ENCODE measurements around the gene DIP2A. TPM values are rescaled to one million over a fixed set of nuclear protein-coding genes. Genes with fewer than 3 reads are reported as not detected.
A peak's percentile ranks its signal among the peaks of the same experiment; 100 is the strongest.

DIP2A gene
- total and polyA plus RNA-seq, 7 donors: 7.3 to 12.2 (median 11.0) TPM

- no peaks in the 10 kb centered on the region for H3K9me3 ChIP-seq
- no peak for TF ChIP-seq CTCF (IDR thresholded peaks at IDR 0.05)
- peaks cover 2 to 18% of the 10 kb centered on the region in 2 donors for H3K36me3 ChIP-seq (ENCODE audit: insufficient read depth in 1 of 2, low read depth in 1 of 2)
- no peaks in the 10 kb centered on the region for H3K27me3 ChIP-seq (ENCODE audit: insufficient read depth in 3 of 3, low read length in 2 of 3)
- intact Hi-C loops (cut with DNase I): no loop called here
- no peak for DNase-seq
- 40 to 75% (median 52%) methylated on average over 5 of the region's 5 CpGs for WGBS, 3 donors
- no peak for ATAC-seq
- no peak overlapping the region for H3K27ac ChIP-seq
- no peak overlapping the region for H3K4me3 ChIP-seq
- peaks cover 16% of the 10 kb centered on the region for H3K4me1 ChIP-seq
These were observed 21.8 kb downstream of the DIP2A start for GRCh38 chr21:46480466-46480865.

- WGBS, 3 donors: 71 to 91% (median 85%) methylated on average over 6 of the region's 6 CpGs
- Histone ChIP-seq H3K9me3 (no peaks in the 10 kb centered on the region), H3K27me3 (ENCODE audit: insufficient read depth in 3 of 3, low read length in 2 of 3) (no peaks in the 10 kb centered on the region), H3K36me3 (ENCODE audit: insufficient read depth in 1 of 2, low read depth in 1 of 2) (peaks cover 2 to 26% of the 10 kb centered on the region in 2 donors), H3K27ac (no peak overlapping the region), H3K4me1 (peaks cover 16% of the 10 kb centered on the region), H3K4me3 (no peak overlapping the region)
- ATAC-seq: no peak
- intact Hi-C loops (cut with DNase I): no loop called here
- no peak for DNase-seq
- TF ChIP-seq CTCF (IDR thresholded peaks at IDR 0.05): no peak
These were observed 23.6 kb downstream of the DIP2A start for GRCh38 chr21:46482225-46482845.

- no peak for TF ChIP-seq CTCF (IDR thresholded peaks at IDR 0.05)
- peaks cover 2 to 28% of the 10 kb centered on the region in 2 donors for H3K36me3 ChIP-seq (ENCODE audit: insufficient read depth in 1 of 2, low read depth in 1 of 2)
- WGBS, 3 donors: 81 to 82% (median 81%) methylated on average over 2 of the region's 2 CpGs
- ATAC-seq (no peak), DNase-seq (no peak)
- H3K27me3 ChIP-seq (ENCODE audit: insufficient read depth in 3 of 3, low read length in 2 of 3): no peaks in the 10 kb centered on the region
- intact Hi-C loops (cut with DNase I): no loop called here
- H3K4me3 ChIP-seq: no peak overlapping the region
- no peak overlapping the region for H3K27ac ChIP-seq
- H3K9me3 ChIP-seq: no peaks in the 10 kb centered on the region
- H3K4me1 ChIP-seq: peaks cover 16% of the 10 kb centered on the region
These were observed 24.1 kb downstream of the DIP2A start for GRCh38 chr21:46482846-46483231.

GRCh38 chr21:46483300-46484295 is 24.9 kb downstream of the DIP2A start:
- intact Hi-C loops (cut with DNase I): no loop called here
- no peaks in the 10 kb centered on the region for H3K9me3 ChIP-seq
- no peak overlapping the region for H3K27ac ChIP-seq
- H3K4me3 ChIP-seq: no peak overlapping the region
- no peak for TF ChIP-seq CTCF (IDR thresholded peaks at IDR 0.05)
- H3K27me3 ChIP-seq (ENCODE audit: insufficient read depth in 3 of 3, low read length in 2 of 3): no peaks in the 10 kb centered on the region
- WGBS, 3 donors: 43 to 62% (median 51%) methylated on average over 6 of the region's 6 CpGs
- peaks cover 12% of the 10 kb centered on the region for H3K4me1 ChIP-seq
- ATAC-seq (peak in 1 of 4 donors; percentile 46), DNase-seq (no peak)
- H3K36me3 ChIP-seq (ENCODE audit: insufficient read depth in 1 of 2, low read depth in 1 of 2): peaks cover 2 to 30% of the 10 kb centered on the region in 2 donors
